ENCODE results near the gene UBA7. TPM values are rescaled to one million over a fixed set of nuclear protein-coding genes. Genes with fewer than 3 reads are reported as not detected.
"Not testable (repeated sequence)": the region's sequence is repeated elsewhere in the genome, so short reads cannot be mapped to it uniquely, and the experiment has no call there.

Gene UBA7
- total and polyA plus RNA-seq, 7 donors, result 3.3 to 10.4 (median 4.9) TPM

GRCh38 chr3:49780080-49780974, 33.4 kb downstream of the UBA7 start:
- ATAC-seq (no peak), DNase-seq (no peak)
- WGBS, 3 donors, result 61 to 77% (median 68%) methylated on average over 4 of the region's 4 CpGs
- H3K27me3 ChIP-seq (ENCODE audit: insufficient read depth in 3 of 3, low read length in 2 of 3), result no peaks in the 10 kb centered on the region
- H3K9me3 ChIP-seq, result no peaks in the 10 kb centered on the region
- no peak overlapping the region for H3K27ac ChIP-seq
- peaks cover 24% of the 10 kb centered on the region for H3K4me1 ChIP-seq
- intact Hi-C loops (cut with DNase I), result no loop called here
- no peak for TF ChIP-seq CTCF (IDR thresholded peaks at IDR 0.05)
- H3K36me3 ChIP-seq (ENCODE audit: insufficient read depth in 1 of 2, low read depth in 1 of 2), result peaks cover 0 to 49% of the 10 kb centered on the region in 2 donors
- H3K4me3 ChIP-seq, result no peak overlapping the region

DNA sequence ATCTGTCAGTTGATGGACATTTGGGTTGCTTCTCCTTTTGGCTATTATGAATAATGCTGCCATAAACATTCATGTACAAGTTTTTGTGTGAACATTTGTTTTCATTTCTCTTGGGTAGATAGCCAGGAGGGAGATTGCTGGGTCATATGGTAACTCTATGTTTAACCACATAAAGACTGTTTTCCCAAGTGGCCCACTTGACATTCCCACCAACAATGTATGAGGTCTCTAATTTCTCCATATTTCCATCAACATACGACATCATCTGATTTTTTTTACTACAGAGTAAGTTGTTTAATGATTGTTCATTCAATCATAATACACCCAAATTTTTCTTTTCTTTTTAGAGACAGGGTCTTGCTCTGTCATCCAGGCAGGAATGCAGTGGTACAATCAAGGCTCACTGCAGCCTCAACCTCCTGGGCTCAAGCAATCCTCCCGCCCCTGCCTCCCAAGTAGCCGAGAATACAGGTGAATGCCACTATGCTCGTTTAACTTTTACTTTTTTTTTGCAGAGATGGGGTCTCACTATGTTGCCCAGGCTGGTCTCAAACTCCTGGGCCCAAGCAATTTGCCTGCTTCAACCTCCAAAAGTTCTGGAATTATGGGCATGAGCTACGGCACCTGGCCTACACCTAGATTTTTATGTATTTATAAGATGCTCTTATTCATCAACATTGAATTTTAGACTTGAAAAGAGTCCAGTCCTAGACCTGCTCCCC, 34.2 kb downstream of the UBA7 start:
- Histone ChIP-seq H3K4me1 (peaks cover 17% of the 10 kb centered on the region), H3K4me3 (no peak overlapping the region), H3K27ac (no peak overlapping the region), H3K9me3 (no peaks in the 10 kb centered on the region), H3K27me3 (ENCODE audit: insufficient read depth in 3 of 3, low read length in 2 of 3) (no peaks in the 10 kb centered on the region), H3K36me3 (ENCODE audit: insufficient read depth in 1 of 2, low read depth in 1 of 2) (peaks cover 0 to 43% of the 10 kb centered on the region in 2 donors)
- intact Hi-C loops (cut with DNase I), result no loop called here
- DNase-seq (no peak), ATAC-seq (no peak)
- 90 to 92% (median 91%) methylated on average over 5 of the region's 5 CpGs for WGBS, 3 donors
- no peak for TF ChIP-seq CTCF (IDR thresholded peaks at IDR 0.05)

DNA sequence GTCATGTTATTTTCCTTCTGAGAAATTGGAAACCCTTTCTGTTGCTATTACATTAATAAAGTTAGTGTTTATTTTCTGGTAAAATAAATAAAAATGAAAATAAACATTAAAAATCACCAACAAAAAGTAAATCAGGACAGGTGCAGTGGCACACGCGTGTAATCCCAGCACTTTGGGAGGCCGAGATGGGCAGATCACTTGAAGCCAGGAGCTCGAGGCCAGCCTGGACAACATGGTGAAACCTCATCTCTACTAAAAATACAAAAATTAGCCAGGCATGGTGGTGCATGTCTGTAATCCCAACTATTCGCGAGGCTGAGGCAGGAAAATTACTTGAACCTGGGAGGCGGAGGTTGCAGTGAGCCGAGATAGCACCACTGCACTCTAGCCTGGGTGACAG, 37.7 kb downstream of the UBA7 start:
- H3K4me1 ChIP-seq, result peaks cover 12% of the 10 kb centered on the region
- DNase-seq; H3K9me3 ChIP-seq; intact Hi-C loops (cut with DNase I); ATAC-seq; H3K27me3 ChIP-seq (ENCODE audit: insufficient read depth in 3 of 3, low read length in 2 of 3); H3K27ac ChIP-seq; H3K4me3 ChIP-seq: not testable (repeated sequence)
- 67 to 86% (median 68%) methylated on average over 8 of the region's 8 CpGs for WGBS, 3 donors
- peaks cover 0 to 16% of the 10 kb centered on the region in 2 donors for H3K36me3 ChIP-seq (ENCODE audit: insufficient read depth in 1 of 2, low read depth in 1 of 2)

- peaks cover 9% of the 10 kb centered on the region for H3K4me1 ChIP-seq
- WGBS, 3 donors, result 25 to 50% (median 49%) methylated on average over 3 of the region's 3 CpGs
- ATAC-seq, result no peak
Observed at GRCh38 chr3:49775538-49775937, 38.2 kb downstream of the UBA7 start.

More at GRCh38 chr3:49775538-49775937, 38.2 kb downstream of the UBA7 start:
- Histone ChIP-seq H3K27ac (no peak overlapping the region), H3K36me3 (ENCODE audit: insufficient read depth in 1 of 2, low read depth in 1 of 2) (peaks cover 0 to 18% of the 10 kb centered on the region in 2 donors), H3K9me3 (no peaks in the 10 kb centered on the region), H3K4me3 (no peak overlapping the region), H3K27me3 (ENCODE audit: insufficient read depth in 3 of 3, low read length in 2 of 3) (no peaks in the 10 kb centered on the region)
- intact Hi-C loops (cut with DNase I), result no loop called here
- no peak for DNase-seq
- no peak for TF ChIP-seq CTCF (IDR thresholded peaks at IDR 0.05)

Data from psoas muscle (tissue), 8 donors.